ENCODE results near the gene MEF2C.

DNA sequence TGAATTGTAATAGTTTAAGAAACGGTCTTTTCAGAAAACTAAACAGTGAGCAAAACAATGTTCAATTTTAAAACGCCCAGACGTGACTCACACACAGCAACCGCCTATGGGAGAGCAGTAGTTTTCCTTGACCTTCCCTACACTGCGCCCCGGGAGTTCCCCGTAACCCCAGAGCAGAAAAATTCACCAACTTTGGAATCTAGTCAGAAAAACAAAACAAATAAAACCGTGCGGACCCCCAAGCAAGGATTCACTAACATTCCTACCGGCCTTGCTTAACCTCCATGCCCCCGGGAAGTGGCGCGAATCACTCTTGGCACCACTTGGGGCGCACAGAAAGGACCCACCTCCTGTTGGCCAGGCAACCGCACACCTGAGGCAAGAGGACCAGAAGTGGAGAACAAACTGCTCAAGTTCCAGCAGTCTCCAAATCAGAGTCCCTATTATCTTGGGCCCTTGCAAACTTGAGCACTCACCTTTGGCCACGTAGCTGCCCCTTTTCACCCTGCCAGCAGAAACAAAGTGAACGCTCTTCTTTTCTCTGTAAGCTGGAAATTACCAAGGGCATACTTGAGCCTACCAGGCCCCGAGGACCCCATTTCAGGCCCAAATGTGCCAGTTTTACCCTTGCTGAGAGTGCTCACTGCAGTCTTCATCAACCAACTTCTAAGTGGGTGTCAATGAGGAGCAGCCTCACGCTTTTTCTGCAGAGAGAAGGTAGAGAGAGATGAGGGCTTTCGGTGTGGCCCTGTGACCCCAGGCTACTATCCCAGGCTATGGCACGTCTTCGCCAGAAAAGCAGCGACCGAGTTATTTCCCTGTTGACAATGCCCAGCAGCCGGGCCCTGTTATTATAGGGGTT is 189.7 kb downstream of the MEF2C start:
- TF ChIP-seq CTCF (conservative IDR thresholded peaks at IDR 0.05 in 1 of 2, IDR thresholded peaks at IDR 0.05 in 1 of 2; ENCODE audit: low read depth in 1 of 2, low read length in 2 of 2), result no peak
- no peak for TF ChIP-seq EZH2 (IDR thresholded peaks at IDR 0.05; ENCODE audit: low read length, missing control alignments)
